HG02678 (cell line): ENCODE data around the gene F7.

Experiments used
- ATAC-seq: cut with Tn5 transposase; IDR thresholded peaks from one replicate; pipeline ENCODE4 v1.9.1; 2021; ENCODE audit warnings: mild to moderate bottlenecking, moderate library complexity; ENCODE audit not compliant: unreplicated experiment

Gene F7

DNA sequence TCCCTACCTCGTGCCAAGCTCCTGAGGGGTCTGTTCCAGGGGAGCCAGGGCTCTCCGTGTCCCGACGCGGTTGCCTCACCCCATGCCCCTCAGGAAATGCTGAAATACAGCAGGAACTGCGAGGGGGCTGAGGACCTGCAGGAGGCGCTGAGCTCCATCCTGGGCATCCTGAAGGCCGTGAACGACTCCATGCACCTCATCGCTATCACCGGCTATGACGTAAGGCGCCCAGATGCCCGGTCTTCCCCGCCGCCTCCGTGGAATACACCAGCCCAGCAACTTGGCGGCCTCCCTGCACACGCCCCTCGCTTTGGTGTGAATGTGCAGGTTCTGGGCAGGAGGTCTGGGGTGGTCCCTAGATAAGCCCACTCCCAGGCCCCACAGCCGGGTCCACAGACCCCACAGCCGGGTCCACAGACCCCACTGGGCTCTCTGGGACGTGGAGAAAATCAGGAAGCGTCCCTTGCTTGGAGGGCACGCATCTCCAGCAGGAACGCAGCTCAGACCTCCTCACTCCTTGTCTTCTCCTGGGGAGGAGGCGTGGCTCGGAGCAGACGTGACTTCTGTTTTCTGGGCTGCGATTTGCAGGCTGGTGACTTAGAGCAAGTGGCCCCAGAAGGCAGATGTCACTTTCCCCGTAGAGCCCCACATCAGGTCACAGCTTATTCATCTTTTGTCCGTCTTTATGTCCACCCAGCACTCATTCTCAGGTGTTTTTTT, 19.4 kb upstream of the F7 start:
- ATAC-seq, result no peak

DNA sequence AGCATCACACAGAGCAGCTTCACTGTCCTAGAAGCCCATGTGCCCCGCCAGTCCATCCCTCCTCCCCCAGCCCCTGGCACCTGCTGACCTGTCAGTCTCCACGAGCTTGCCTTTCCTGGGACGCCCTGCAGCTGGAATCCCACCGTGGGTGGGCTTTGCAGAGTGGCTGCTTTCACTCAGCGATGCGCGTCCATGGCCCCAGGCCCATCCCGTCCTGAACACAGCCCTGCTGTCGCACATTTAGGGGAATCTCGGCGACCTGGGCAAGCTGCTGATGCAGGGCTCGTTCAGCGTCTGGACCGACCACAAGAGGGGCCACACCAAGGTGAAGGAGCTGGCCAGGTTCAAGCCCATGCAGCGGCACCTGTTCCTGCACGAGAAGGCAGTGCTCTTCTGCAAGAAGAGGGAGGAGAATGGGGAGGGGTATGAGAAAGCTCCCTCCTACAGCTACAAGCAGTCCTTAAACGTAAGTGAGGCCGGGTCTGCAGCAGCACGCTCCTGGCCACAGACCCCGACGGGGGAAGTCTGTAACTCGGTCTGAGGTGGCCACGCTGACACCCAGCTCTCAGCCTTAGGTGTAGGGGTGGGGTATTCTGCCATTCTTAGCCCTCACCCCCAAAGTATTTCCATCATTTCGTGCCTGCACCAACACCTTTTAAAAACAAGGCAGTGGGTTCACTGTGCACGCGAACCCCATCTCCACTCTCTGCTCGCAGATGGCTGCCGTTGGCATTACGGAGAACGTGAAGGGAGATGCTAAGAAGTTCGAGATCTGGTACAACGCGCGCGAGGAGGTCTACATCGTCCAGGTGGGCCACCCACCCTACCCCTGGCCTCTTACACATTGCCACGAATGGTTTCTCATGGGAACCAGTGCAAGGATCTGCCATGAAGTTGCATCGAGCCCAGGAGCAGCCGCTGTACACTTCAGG, 18.3 kb upstream of the F7 start:
- no peak for ATAC-seq

DNA sequence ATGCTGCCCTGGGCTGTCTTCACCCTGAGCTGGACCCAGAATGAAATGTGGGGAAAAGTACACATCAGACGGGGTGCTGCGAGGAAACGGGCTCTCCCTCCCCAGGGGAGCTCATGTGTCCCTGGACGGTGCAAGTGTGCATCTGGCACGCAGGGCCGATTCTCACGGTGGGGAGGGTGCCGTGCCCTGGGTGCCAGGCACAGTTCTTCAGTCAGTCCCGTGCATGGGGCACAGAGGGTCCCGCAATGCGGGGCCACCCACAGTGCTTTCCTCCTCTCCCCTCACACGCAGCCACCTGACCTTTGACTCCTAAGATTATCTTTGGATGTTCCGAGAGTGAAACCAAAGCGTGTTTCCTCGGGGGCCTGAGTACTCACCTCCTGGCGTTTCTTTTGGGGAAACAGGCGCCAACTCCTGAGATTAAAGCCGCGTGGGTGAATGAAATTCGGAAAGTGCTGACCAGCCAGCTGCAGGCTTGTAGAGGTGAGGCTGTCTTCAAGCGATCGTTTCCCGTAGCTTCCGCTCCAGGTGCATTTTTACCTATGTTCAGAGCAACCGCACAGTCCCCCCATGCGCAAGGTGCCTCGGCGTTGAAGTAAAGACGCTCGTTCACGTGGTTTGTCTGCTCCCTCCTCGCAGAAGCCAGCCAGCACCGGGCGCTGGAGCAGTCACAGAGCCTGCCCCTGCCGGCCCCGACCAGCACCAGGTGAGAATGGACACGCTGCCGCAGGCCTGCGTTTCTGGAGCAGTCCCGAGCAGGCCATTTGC, 17.5 kb upstream of the F7 start:
- ATAC-seq, result no peak

DNA sequence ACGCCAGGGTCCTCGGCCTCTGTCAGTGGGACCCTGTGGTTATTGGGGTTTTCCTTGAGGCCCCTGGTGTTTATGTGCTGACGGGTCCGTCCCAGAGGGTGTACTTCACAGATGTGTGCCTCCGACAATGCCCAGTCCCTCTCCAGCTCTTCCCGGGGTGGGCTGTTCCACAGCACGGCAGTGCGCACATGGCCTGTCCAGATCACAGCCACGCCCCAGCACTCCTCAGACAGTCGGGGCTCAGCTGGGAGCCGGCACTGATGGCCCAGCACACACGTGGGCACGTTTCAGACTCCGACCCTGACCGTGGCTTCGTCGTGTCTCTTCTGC, 16.9 kb upstream of the F7 start:
- ATAC-seq, result no peak

DNA sequence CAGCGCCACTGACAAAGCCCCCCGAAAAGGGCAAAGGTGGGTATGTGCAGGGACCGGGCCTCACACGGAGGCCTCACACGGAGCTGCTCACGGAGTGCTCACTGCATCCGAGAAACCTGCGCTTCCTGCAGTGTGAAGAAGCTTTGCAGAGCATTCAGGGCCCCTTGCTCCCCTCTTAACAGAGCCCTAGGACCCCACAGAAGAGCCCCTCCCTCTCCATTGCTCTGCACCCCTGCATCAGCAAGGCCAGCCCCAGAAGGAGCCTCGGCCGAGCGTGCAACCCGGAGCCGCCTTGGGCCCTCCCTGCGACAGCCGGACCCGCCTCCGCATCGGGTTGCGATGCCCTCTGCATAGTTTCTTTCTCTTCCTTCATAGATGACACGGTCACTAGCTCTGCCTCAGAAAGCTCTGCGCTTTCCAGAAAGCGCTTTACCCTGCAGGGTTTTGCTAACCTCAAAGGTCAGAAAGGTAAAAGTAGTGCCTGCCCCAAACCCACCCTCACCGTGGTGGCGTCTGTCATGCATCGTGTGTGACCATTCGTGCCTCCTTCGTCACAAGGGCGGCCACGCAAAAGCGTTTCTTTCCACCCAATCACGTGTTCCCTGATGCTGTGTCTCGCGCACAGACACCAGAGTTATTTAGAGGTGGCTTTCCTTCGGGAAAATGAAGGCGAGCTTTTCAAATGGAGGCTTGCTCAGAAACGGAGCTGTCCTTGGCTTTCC, 15.7 kb upstream of the F7 start:
- no peak for ATAC-seq

DNA sequence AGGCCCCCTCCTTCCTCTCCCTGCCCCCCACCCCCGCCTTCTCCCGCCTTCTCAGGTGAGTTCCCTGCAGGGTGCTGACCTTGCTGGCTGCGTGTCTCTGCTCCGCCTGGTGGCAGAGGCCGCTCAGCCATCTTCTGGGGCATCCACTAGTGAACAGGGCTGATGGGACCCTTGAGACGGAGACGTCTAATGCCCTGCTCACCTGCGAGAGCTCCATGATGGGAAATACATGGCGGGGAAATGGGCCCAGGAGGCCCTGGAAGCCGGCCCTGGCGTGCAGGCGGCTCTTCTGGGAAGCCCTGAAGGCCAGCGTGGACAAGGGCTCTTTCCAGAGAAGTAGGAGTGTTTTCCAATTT, 15.2 kb upstream of the F7 start:
- ATAC-seq, result no peak

DNA sequence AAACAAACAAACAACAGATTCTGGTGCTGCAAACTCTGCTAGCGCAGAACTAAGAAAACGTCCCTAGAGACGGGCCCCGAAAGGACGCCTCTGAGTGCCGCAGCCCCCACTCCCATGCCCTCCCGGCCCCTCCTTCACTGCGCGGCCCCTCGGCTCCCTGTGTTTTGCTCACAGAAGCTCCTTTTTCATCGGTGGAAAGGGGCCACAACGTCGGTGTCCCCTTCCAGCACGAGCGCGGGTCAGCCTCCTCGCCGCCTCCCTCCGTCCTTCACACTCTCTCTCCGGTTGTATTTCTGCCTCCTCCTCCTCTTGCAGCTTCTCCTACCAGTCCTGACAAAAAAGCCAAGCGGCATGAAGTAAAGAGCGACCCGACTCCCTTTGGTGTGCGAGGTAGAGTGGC, 14.8 kb upstream of the F7 start:
- no peak for ATAC-seq

DNA sequence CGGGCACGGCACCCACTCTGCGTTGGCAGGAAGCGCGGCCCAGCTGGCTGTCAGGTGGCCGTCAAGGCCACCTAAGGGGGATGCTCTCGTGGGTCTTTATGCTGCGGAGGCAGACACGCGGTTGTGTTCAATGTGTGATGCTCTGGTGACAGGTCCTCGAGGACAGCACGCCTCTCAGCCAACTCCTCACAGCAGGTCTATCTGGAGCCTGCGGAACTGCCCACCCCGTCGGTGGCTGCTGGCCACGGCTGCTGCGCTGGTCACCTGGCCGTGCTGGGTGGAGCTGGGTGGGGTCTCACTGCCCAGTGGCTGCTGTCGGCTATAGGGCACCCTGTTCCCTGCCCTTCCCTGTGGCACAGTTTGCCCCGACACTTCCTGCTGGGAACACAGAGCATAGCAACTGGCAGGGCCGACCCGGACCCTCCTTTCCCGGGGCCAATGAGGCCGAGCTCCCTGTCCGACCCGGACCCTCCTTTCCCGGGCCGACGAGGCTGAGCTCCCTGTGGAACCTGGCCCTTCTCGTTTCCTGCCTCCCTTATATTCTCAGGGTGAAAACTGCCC, 14.3 kb upstream of the F7 start:
- no peak for ATAC-seq

DNA sequence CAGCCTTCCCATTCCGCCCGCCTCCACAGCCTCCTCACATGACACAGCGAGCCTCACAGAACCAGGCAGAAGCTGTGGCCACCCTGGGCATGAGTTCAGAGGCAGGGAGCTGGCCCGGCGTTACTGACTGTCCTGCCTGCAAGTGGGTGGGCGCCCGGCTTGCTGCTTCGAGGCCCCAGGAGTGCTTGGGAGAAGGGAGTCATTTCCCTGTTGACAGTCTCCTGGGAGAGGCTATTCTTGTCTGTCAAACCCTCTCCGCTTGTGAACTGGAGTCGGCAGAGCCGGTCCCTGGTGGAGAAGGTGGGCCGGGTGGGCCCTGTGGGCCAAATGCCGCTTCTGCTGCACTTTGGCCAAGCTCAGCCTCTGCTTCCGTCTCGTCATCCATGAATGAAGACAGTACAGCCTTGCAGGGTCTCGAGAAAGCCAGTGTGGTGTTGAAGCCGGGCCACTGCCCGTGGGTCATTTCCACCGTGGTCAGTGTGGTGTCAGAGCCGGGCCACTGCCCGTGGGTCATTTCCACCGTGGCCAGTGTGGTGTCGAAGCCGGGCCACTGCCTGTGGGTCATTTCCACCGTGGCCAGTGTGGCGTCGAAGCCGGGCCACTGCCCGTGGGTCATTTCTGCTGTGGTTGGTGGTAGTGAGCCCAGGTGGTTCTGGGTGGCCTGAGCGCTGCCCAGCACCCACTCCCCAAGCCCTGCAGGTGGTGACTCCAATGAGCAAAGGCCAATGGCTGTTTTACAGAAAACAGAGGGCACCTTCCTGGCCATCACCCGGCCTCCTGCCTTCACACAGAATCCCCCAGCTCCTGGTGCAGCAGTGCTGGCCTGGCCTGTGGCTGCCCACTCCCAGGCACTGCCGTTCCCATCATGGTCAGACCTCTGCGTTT, 13.5 kb upstream of the F7 start:
- no peak for ATAC-seq

DNA sequence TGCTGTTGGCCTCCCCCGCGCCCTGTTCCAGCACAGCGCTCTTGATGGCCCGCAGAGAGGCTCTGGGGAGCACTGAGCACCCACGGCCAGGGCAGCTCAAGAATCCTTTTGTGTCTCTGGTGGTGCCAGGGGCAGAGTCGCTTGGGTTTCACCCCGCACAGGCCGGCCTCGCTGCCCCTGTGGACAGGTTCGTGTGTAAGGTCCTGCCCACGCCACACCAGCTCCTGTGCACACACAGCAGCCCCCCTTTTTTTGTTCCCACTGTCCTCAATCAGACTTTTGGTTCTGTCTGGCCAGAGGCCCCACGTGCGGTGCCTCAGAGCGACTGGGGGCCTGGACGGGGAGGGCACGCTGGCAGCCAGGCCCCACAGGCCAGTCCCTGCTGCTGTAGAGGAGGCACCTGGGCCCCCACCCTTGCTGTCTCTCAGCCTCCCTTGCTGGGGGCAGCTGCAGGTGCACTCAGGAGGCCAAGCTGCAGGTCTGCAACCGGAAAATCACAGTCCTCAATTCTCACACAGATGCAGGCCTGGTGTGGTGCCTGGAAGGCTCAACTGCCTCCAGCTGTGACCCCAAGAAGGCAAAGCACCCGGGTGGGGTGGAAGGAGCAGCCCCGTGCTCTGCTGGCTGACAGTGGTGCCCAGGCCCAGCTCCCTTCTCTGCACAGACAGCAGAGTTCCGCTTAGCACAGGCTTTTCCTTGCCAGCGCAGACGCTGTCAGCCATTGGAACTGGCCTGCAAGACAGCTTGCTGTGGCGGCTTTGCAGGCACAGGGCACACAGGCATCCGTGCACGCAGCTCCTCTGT, 12.6 kb upstream of the F7 start:
- ATAC-seq, result no peak

DNA sequence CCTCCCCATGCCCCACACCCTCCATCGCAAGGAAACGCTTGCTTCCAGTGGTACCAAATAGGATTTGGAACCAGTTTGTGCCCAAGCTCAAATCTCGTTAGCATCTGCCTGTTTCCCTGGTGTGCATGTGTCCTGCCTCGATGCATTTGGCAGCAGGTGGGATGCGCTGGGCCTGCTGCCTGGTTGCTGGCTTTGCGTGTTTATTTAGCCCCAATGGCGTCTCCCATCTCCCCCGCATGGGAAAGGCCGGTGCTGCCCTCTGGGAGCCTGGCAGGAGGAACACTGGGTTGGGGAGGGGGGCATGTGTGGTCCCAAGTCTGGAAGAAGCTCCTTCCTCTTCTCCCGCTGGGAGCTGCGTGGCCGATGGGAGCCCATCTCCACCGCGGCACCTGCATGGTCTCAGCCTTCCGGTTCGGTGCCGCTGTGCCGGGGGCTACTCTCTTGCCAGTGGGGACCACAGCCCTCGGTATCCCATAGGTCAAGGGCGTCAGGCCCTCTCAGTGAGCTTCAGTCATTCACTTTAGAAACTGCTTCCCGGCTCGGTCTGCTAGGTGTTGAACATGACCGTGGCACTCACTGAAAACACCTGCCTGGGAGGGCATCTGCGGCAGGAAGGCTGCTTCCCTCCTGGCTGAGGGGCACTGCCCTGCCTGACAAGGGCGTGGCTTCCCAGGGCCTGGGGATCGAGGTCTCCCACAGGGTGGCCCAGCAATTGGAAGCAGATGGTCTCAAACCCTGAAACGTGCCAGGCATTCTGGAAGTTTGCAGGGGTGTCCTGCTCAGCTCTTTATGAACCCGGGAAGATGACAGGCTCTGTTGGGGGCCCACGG, 11.8 kb upstream of the F7 start:
- ATAC-seq, result no peak

DNA sequence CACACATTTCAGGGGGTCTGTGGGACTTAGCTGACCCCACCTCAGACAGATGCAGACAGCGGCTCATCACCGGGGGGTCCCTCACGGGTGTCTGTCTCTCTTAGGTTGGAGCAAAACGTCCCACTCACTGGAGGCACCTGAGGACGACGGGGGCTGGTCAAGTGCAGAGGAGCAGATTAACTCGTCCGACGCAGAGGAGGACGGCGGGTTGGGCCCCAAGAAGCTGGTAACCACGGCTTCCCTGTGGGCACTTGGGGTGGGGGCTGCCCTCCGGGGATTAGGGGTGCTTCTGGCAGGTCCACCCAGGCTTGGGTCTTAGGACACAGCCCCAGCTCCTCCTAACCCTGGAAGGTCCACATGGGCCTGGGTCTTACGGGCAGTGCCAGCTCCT, 11.2 kb upstream of the F7 start:
- ATAC-seq, result no peak

DNA sequence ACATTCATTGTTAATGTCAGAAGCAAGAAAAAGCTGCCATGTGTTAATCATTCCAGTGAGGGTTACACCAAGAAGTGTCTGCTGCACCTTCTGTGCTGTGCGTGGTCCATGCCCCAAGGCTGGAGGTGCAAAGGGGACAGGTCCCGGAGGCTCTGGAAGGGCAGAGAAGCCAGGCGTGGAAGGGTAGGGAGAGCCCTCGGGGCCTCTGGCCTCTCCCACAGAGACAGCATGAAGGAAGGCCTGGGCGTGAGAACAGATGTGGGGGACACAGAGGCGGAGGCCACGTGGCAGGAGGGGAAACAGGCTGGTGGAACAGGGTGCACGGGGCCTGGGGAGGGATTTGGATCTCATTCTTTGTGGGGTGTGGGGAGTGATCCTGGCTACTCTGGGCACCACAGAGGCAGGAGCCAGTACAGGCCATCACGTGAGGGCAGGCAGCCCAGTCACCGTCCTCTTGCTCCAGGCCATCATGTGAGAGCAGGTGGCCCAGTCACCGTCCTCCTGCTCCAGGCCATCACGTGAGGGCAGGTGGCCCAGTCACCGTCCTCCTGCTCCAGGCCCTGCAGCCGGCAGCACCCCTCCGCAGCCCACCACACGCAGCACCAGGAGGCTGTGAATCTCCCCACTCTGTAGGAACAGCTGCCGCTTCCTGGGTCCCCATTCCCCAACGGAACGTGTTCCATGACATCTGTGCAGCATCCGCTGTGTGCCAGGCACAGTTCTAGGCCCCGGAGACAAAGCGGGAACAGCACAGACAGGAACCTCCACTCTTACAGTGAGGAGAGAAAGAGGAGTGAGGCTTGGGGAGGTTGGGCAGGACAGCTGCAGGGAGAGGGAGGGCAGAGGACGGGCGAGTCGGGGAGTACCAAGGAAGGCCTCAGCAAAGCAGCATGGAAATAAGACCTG, 10.2 kb upstream of the F7 start:
- no peak for ATAC-seq

DNA sequence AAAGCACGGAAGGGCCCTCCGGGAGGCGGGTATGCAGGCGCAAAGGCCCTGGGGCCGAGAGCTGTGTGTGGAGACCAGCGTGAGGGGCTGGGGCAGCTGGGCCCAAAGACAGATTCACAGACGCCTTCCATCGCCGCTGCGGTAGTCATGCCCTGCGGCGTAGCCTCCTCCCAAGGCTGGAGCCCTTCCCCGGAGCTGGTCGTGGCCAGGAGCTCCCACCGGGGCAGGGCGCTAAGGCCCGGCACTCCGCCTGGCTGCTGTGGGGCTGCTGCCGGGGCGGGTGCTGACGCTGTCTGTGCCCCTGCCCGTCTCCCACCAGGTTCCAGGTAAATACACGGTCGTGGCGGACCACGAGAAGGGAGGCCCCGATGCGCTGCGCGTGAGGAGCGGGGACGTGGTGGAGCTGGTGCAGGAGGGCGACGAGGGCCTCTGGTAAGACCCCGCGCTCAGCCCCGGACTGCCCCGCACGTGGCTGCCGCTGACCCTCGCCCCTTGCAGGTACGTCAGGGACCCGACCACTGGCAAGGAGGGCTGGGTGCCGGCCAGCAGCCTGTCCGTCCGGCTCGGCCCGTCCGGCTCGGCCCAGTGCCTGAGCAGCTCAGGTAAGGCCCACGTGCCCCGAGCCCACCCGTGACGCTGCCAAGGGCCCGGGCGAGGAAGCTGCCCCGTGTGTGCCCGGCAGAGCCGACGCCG, 9.4 kb upstream of the F7 start:
- no peak for ATAC-seq

DNA sequence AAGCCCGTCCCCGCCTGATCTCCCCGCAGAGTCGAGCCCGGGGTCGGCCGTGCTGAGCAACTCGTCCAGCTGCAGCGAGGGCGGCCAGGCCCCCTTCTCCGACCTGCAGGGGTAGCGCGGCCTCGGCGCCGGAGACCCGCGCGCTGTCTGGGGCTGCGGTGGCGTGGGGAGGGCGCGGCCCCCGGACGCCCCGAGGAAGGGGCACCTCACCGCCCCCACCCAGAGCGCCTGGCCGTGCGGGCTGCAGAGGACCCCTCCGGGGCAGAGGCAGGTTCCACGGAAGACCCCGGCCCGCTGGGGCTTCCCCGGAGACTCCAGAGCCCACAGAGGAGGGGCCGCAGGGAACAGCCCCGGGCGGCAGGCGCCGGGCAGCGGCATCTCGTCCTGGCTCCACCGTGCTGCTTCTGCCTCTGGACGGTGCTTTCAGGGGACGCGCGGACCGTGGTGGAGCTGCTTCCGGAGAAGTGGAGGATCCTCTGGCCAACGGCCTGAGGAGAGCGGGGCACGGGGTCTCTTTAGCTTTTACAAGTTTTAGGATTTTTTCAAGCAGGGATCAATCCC, 8.8 kb upstream of the F7 start:
- no peak for ATAC-seq

DNA sequence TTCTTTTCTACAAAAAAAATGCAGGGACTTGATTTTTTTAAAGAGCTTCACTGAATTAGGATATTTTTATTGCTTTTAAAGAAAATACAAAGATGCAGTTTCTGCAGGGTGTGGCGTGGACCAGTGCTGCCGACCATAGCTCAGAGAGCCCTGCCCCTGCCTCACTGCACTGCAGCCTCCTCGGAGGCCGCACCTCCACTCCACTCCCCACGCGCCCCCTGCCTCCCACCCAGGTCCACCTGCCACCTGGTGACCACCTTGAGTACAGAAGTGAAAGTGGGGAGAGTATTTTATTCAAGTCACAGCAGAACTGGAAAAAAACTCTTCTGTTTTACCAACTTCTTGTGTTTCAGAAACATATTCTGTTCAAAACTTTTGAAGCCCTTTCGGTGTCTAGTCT, 7.9 kb upstream of the F7 start:
- ATAC-seq, result no peak
